ENCODE measurements around the gene CEP44.
"Not testable (repeated sequence)": the region's sequence is repeated elsewhere in the genome, so short reads cannot be mapped to it uniquely, and the experiment has no call there.

Gene CEP44, protein sequence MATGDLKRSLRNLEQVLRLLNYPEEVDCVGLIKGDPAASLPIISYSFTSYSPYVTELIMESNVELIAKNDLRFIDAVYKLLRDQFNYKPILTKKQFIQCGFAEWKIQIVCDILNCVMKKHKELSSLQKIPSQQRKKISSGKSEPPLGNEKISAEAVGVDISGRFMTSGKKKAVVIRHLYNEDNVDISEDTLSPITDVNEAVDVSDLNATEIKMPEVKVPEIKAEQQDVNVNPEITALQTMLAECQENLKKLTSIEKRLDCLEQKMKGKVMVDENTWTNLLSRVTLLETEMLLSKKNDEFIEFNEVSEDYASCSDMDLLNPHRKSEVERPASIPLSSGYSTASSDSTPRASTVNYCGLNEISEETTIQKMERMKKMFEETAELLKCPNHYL

DNA sequence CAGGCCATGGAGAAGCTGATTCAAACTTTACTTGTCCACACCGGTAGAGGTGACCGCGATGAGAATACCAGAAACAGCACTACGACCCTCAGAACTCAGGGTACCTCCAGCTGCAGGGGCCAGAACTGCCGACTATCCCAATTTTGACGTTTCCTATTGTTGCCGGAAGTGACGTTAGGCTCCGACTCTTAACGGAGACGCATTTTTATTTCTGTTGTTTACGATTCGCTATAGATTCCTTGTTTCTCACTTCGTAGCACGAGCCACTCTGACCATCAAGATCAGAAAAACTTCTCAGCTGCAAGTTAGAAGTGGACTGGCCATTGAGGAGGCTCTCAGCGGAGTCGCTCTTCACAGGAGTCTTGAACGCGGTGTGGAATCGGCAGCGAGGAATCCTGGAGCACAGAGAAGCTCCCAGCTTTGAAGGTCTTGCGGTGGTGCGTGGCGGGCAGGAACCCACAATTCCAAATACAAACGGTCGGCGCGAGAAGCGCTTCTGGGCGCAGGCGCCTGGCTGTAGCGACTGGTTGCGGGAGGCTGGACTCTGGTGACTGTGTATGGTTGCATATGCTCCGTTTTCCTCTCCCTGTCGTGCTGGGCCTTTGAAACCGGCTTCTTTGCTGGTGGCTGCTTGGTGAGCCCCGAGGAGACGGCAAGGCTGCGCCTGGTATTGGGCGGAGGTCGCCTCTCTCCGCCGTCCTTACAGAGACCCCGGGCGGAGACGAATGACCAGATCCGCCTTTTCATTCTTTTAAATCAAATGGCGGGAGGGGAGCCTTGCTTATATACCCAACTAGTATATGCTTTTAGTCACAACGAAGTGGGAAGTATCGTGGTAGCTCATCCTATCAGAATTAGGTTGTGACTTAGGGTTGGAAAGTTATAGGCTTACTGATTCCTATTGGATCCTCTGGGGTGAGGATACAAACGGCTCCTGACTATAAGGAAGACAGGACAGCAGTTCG, at the start of gene CEP44, which contains the start of gene FBXO8:
TSS of gene CEP44 (plus strand) at position 405 of the 965 bp plus-strand sequence. CDS start 15,211 bp downstream, outside the sequence.
TSS of gene FBXO8 (minus strand) at position 161 of the 965 bp plus-strand sequence. CDS start 20,575 bp downstream, outside the sequence.
- DNase-seq (ENCODE audit: low read depth in 1 of 2, low spot score in 1 of 2), result peak; percentile 40 to 42

DNA sequence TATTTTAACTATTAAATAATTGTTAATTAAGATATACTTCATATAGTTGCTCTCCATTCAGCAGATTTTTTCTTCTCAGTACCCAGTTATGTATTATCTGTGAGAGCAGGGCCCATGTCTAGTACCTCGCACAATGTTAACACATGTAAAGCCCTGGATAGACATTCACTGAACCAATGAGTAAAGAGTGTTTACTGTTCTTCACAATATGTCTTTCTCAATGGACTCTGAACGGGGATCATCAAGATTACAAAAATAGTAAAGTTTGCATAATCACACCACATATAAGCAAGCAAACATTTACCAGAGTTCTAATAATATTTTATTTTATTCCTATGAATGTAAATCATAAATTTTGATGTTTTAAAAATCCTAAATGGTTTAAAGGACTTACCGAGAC, 47.4 kb upstream of the CEP44 start:
- no peak for DNase-seq (ENCODE audit: low read depth in 1 of 2, low spot score in 1 of 2)

DNA sequence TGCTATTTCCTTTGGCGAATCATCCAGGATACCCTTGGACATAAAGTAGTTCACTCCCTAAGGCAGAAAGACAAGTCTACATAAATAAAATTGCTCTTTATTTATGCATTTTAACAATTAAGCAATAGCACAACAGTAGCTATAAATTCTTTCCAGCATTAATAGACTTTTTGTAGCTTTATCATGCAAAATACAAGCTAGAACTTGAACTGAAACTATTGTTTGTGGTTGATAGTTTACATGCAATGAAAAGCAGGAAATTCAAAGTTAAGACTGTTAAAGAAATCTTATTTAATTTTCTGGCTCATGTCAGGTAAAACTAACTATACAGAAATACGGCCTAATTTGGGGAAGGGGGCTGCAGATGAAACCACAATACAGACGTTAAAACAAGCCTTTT, 42.5 kb upstream of the CEP44 start:
- no peak for DNase-seq (ENCODE audit: low read depth in 1 of 2, low spot score in 1 of 2)

DNA sequence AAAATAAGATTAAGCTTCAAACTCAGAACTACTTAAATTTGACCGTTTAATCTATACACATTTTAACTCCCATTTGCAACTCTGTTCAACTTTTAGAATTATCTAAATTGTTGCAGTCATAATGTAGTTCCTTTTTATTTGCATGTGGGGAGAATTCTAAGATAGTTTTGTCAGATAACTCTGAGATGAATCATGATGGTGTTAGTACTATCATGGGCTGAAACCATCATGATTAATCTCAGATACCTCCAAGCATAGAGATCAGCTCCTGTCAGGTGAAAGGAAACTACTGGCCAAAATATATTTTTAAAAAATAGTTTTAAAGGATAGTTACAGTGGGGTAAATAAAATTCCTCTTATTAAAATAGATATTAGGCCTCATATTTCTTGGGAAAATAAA, 39.3 kb upstream of the CEP44 start:
- no peak for DNase-seq (ENCODE audit: low read depth in 1 of 2, low spot score in 1 of 2)

DNA sequence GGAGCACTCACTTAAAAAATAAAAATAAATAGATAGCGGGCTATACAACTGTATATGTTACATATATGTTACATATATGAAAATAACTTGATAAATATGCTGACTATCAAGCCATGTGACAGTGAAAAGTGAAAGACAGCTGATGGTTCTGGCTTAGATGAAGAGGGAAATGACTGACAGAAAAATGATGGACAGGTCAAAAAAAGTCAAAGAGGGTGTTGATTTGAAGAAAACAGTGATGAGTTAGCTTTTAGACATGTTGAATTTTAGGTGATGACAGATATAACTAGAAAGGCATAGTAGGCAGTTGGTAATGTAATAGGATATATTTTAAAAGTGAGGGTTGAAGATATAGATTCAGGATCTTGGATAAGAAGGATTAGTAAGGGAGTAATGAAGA, 38.0 kb upstream of the CEP44 start:
- DNase-seq (ENCODE audit: low read depth in 1 of 2, low spot score in 1 of 2), result no peak

DNA sequence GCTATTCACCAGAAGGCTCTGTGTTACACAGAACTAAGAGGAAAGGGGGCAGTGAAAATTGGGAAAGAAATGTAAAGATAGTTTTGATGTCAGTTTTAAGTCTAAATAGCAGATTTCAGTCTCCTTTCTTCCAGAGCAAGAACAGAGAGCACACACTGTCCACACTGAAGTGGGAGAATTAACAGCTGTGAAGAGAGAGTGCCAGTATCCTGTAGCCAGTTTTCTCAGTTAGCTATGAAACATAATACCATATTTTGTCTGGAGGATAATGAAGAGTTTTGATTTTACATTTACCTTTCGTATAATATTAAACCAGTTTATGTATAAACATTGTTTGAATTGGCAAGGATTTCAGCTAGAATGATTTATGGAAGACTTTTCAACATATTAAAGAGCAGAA, 35.3 kb upstream of the CEP44 start:
- DNase-seq (ENCODE audit: low read depth in 1 of 2, low spot score in 1 of 2), result no peak

DNA sequence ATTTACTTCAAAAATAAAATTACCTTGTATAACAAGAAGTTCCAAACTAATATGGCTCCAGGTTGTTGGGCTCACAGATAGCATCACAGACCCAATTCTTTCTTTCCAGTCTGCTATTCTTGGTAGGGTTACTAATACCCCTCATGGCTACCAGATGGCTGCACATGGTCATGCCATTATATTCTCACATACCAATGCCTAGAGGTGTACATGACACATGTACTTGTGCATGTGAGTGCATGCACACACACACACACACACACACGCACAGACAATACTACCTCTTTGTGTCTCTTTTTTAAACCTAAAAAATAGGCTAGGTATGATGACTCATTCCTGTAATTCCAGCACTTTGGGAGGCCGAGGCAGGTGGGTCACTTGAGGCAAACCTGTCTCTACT, 31.3 kb upstream of the CEP44 start:
- DNase-seq (ENCODE audit: low read depth in 1 of 2, low spot score in 1 of 2), result no peak

DNA sequence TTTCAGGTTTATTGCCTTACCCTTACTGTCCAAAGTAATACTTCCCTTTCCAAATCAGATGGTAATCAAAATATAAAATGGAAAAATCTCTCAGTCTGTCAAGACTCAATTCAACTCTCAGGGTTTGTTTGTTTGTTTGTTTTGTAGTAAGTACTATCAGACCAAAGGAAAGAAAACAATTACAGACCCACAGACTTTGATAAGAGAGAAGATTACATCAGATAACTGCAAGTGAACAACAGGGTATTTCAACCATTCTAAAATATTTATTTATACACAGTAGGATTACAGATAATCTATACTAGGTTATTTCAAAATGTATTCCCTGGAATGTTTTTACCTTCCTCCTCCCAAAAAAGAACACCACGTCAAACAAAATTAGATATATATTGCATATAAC, 29.1 kb upstream of the CEP44 start:
- no peak for DNase-seq (ENCODE audit: low read depth in 1 of 2, low spot score in 1 of 2)

DNA sequence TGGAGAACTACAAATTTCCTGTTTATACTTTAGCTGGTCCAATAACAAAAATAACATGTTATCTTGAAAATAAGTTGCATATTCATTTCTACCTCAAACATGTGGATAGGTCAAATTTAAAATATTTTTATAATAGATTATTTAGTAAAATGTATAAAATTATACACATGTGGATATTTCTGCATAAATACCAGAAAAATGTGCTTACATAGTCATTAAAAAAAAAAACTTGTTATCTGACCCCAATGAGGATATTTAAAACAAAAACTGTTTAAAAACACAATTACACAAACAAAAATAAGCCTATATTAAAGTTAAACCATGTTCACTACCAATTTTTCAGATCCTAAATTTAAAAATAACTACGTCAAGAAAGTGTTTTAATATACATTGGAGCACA, 28.3 kb upstream of the CEP44 start:
- no peak for DNase-seq (ENCODE audit: low read depth in 1 of 2, low spot score in 1 of 2)

DNA sequence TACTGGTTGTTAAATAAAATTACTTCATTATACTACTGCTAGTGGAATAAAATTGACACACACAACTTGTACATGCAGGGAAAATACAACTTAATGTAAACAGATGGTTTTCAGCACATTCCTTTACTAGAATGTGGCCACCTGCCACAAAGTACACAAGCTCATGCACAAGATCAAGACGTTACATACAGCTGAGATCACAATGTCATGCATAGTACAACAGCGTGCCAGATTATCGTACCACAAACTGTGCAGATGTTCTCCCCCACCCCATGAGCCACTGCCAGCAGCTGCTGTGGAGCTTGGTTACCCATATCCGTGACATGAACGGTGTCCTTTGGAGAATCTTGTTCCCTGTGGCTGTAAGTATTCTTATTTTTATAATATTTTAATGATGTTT, 27.9 kb upstream of the CEP44 start:
- DNase-seq (ENCODE audit: low read depth in 1 of 2, low spot score in 1 of 2), result no peak

DNA sequence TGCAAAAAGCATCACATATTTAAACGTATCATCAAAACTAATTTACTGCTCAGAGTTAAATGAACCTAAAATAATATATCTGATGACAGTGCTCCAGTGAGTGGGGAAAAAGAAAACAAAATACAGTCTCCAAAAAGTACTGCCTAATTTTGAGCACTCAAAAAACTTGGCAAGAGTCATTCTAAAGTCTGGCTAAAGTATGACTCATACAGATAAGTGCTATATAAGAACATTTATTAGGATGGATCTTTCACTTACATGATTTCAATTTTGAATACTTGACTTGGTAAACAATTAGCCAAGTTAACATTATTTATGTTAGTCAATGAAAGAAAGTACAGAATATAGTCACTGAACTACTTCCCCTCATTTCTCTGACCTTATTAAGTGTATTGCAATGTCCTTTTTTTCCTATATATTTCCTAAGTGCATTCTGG, 27.4 kb upstream of the CEP44 start:
- DNase-seq (ENCODE audit: low read depth in 1 of 2, low spot score in 1 of 2), result no peak

DNA sequence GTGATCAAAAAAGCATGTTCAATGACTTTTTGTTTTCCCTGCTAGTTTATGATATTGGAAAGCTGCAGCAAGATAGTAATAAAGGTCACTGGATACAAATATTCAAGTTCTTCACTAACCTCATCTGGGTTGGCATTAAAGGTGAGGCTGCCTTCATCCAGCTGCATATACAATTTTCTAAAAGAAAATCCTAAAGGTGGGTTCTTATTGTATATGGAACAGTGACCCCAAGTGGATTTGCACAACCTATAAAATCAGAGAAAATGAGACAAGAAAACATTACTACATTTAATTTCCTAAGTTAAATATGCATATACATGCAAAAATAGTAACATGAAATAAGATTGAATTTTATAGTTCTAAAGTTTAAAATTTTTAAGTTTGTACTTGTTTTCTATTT, 24.1 kb upstream of the CEP44 start:
- DNase-seq (ENCODE audit: low read depth in 1 of 2, low spot score in 1 of 2), result no peak

DNA sequence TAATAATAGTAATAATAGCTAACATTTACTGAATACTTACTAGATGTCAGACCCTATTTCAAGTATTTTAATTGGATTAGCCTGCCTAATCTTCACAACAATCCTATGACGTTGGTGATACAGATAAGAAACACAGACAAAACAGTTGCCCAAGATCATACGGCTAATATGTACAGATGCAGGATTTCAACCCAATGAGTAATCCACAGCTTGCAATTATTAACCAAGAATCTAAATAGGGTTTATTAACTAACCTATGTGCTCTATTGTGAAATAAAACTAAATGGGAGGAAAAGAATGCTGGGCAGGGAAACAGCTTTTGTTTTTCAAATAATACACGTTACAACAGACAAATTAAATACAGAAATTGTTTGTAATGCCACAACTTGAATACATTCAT, 23.6 kb upstream of the CEP44 start:
- DNase-seq (ENCODE audit: low read depth in 1 of 2, low spot score in 1 of 2), result no peak

DNA sequence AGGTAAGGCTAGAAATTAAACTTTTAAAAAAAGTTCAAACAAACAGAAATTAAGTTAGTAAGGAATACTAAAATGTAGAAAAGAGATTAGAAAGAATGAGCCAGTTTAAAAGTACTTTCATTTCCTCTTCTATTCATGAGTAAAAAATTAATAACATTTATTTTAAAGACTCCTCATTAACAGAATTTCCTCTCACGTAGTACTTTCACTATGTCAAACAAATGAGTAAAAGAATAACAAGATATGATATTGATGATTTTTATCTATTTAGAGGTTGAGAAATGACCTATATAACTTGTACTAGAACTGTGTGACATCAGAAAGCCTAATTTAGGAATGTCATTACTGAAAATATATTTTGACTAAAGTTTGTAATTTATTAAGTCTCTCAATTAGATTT, 22.3 kb upstream of the CEP44 start:
- not testable (repeated sequence) for DNase-seq (ENCODE audit: low read depth in 1 of 2, low spot score in 1 of 2)

DNA sequence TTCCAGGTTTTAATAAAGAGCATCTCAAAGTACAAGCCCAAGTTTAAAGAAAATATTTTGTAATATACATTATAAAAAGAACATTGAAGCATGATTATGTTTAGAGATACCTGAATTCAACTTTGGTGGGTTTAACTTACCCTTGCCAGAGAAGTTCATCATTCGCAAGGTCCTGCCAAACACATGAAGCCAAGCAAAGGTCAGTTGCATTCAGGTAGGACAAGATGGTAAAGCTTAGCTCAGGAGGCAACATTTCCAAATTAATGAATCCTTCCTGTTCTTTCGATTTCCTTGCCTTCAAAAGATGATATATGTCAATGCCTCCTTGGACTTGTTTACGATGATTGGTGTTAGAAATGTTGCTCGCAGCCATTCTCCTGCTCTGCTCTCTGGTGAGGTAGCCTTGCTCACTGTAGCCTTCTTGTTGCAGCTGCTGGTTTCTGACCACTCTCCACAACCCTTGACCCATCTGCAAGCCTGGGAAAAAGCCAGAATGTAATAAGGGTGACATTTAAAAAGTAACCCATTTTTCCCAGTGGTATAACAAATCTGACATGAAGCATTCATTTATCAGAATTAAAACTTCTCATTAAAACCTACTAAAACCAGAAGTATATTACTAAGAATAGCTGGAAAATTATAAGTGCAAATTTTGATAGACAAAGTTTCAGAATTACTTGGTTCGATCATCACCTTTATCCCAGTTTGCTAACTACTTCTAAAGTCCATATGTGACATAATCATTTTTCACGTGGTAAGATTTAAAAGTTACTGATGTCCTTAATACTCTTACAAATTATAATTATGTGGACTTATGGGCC, 20.9 kb upstream of the CEP44 start:
- no peak for DNase-seq (ENCODE audit: low read depth in 1 of 2, low spot score in 1 of 2)

DNA sequence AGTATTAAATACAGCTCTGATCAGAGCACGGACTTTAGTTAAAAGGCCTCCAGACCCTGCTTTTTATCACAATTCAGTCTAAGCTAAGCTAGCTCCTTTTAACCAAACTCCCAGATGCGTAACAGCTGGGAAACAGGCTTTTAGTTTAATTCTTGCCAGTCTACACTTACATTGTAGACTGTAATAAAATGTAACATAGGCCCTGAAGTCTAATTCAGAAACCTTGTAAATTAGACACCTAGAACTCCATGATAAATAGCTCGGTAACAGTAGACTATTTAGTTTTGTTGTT, 20.3 kb upstream of the CEP44 start:
- no peak for DNase-seq (ENCODE audit: low read depth in 1 of 2, low spot score in 1 of 2)

DNA sequence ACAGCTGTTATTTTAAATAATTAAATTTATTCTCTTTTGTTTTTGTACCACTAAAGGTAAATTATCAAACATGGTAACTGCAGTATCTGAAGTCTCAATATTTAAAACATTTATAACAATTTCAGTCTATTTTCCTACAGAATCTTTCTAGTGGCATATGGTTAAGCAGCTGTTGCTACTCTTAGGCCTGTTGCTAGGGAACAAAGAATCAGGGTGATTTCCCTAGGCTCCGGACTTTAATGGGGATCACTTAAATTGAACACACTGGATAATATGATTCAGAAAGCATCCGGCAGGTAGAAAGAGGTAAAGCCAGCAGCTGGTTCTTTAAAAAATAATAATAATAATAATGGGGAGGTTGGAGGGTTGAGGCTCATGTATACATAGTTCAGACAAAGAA, 17.8 kb upstream of the CEP44 start:
- DNase-seq (ENCODE audit: low read depth in 1 of 2, low spot score in 1 of 2), result no peak

DNA sequence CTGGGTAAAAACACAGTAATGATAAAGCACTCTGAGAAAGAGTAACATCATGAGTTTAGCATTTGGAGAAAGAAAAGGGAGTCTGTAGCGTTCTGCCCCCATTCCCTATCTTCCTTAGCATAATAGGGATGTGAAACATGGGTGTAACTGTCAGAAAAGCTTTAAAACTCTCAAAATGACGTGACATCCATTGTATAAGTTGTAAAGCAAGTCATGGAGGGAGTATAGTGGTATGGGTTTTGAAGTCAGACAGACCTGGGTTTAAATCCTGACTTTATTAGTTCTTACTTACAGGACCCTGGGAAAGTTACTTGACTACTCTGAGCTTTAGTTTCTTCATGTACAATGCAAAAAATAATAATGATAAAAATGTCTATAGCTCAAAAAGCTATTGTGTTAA, 17.3 kb upstream of the CEP44 start:
- no peak for DNase-seq (ENCODE audit: low read depth in 1 of 2, low spot score in 1 of 2)

DNA sequence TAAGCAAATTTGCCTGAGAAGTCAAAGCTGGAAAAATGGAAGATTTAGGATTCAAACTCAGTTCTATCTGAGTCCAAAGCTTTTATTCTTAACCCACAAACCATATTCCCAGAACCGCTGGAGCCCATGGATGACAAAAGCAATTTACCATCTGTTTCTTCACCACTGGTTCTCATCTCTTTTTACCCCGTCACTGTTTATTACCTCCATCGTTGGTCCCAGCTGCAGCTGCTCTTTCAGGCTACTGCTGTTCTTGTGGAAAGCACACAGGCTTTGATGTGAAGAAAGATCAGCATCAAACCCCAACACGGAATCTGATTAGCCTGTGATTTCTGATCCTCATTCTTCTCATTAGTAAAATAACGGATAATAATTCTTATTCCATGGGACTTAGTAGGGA, 9.8 kb upstream of the CEP44 start:
- DNase-seq (ENCODE audit: low read depth in 1 of 2, low spot score in 1 of 2), result no peak

DNA sequence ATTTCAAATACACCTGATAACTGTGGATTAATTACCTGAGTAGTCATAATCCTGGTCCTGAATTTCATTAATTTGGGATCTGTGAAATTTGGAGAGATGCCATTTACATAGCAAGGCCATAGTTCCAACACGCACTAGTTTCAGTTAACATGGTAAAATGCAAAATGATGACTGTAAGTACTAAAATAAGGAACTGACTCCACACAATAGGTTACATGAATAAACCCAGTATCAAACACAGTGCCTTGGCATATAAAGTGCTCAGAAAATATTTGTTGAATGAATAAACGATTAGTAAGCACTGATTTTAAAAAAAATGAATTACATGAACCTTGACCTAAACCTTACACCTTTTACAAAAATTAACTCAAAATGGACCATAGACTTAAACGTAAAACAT, 9.3 kb upstream of the CEP44 start:
- DNase-seq (ENCODE audit: low read depth in 1 of 2, low spot score in 1 of 2), result no peak

DNA sequence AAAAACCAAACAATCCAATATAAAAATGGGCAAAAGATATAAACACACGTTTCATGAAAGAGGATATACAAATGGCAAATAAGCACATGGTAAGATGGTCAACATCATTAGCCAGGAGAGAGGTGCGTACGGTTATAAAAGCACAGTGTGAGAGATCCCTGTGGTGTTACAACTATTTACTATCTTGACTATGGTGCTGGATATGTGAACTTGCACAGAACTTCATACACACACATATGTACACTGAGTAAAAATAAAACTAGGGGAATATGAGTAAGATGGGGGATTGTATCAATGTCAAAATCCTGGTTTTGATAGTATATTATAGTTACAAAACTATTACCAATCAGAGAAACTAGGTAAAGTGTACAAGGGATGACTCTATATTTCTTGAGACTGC, 8.6 kb upstream of the CEP44 start:
- DNase-seq (ENCODE audit: low read depth in 1 of 2, low spot score in 1 of 2), result no peak
